B cell (primary cell): ENCODE measurements around the gene HOXB9.

Experiments used
- CTCF ChIP-seq: fragments of 200-600 bp; IDR thresholded peaks from one replicate; pipeline ENCODE4 v1.8.0; 2022; ENCODE audit warnings: antibody characterized with exemption, mild to moderate bottlenecking
- EZH2 ChIP-seq: IDR thresholded peaks from 2 replicates; pipeline ENCODE4 v1.6.1; 2012; ENCODE audit warnings: borderline replicate concordance, low read depth, mild to moderate bottlenecking, moderate library complexity, low read length; ENCODE audit not compliant: insufficient read depth, poor library complexity, severe bottlenecking

GRCh38 chr17:48613862-48614694 lies 12.1 kb downstream of the HOXB9 start:
- TF ChIP-seq CTCF (no peak), EZH2 (peak; percentile 90)
